Loucy (cell line): ENCODE data around the gene NR1H3.

Experiments used
- CTCF ChIP-seq: fragments of 200-600 bp; sonication (generic); conservative IDR thresholded peaks from 2 replicates; pipeline ENCODE4 v1.5.1; 2014; ENCODE audit warnings: mild to moderate bottlenecking, antibody characterized with exemption, low read length
- EZH2phosphoT487 ChIP-seq: fragments of 200-600 bp; IDR thresholded peaks from 2 replicates; pipeline ENCODE4 v1.6.1; 2018; ENCODE audit warnings: antibody characterized with exemption, mild to moderate bottlenecking, moderate library complexity, borderline replicate concordance

- TF ChIP-seq CTCF: no peak
- TF ChIP-seq EZH2phosphoT487: no peak
These were observed 48.1 kb downstream of the NR1H3 start for GRCh38 chr11:47305734-47306483.
